HG03575 (cell line): ENCODE measurements around the gene DNMT3L.
"Not testable (repeated sequence)": the region's sequence is repeated elsewhere in the genome, so short reads cannot be mapped to it uniquely, and the experiment has no call there.

Experiments used
- ATAC-seq: cut with Tn5 transposase; IDR thresholded peaks from one replicate; pipeline ENCODE4 v1.9.1; 2021; ENCODE audit not compliant: unreplicated experiment, insufficient number of reproducible peaks, low FRiP score; ENCODE audit errors: extremely low read depth

Gene DNMT3L

GRCh38 chr21:44283948-44284347 is 22.3 kb upstream of the DNMT3L start:
- no peak for ATAC-seq

GRCh38 chr21:44283211-44283785 is 21.6 kb upstream of the DNMT3L start:
- not testable (repeated sequence) for ATAC-seq

- no peak for ATAC-seq
Observed at GRCh38 chr21:44282370-44282769, 20.7 kb upstream of the DNMT3L start.

GRCh38 chr21:44281801-44282200 is 20.1 kb upstream of the DNMT3L start:
- no peak for ATAC-seq

- ATAC-seq = no peak
Observed at GRCh38 chr21:44279354-44280260, 17.9 kb upstream of the DNMT3L start.

- ATAC-seq = no peak
Observed at GRCh38 chr21:44275041-44275440, 13.3 kb upstream of the DNMT3L start.

- no peak for ATAC-seq
Observed at GRCh38 chr21:44273046-44273445, 11.3 kb upstream of the DNMT3L start.

- ATAC-seq = no peak
Observed at GRCh38 chr21:44272284-44272858, 10.7 kb upstream of the DNMT3L start.

- ATAC-seq = no peak
Observed at GRCh38 chr21:44271558-44272283, 10.0 kb upstream of the DNMT3L start.

- ATAC-seq = no peak
Observed at GRCh38 chr21:44269090-44269489, 7.4 kb upstream of the DNMT3L start.

- no peak for ATAC-seq
Observed at GRCh38 chr21:44267655-44268142, 6.0 kb upstream of the DNMT3L start.

GRCh38 chr21:44265734-44266270 is 4.1 kb upstream of the DNMT3L start:
- ATAC-seq = no peak

GRCh38 chr21:44263768-44264167 is 2.1 kb upstream of the DNMT3L start:
- ATAC-seq = no peak

- ATAC-seq = no peak
Observed at GRCh38 chr21:44263221-44263760, 1.6 kb upstream of the DNMT3L start.

- ATAC-seq = no peak
Observed at GRCh38 chr21:44262338-44263056, 800 bp upstream of the DNMT3L start.

GRCh38 chr21:44260791-44261631 is 686 bp downstream of the DNMT3L start:
- ATAC-seq = no peak

GRCh38 chr21:44260066-44260465 is 1.6 kb downstream of the DNMT3L start:
- no peak for ATAC-seq
